Ramos (cell line): ENCODE measurements around the gene ARPC5L.
"Not testable (repeated sequence)": the region's sequence is repeated elsewhere in the genome, so short reads cannot be mapped to it uniquely, and the experiment has no call there.

ENCODE experiments used
- in situ Hi-C: fragments of 300-500 bp; cut with MboI; formaldehyde crosslinking; loops from one replicate; pipeline ENCODE4 v1.14.3; 2022; ENCODE audit warnings: low sequenced_read_pairs; ENCODE audit not compliant: unreplicated experiment

Gene ARPC5L

DNA sequence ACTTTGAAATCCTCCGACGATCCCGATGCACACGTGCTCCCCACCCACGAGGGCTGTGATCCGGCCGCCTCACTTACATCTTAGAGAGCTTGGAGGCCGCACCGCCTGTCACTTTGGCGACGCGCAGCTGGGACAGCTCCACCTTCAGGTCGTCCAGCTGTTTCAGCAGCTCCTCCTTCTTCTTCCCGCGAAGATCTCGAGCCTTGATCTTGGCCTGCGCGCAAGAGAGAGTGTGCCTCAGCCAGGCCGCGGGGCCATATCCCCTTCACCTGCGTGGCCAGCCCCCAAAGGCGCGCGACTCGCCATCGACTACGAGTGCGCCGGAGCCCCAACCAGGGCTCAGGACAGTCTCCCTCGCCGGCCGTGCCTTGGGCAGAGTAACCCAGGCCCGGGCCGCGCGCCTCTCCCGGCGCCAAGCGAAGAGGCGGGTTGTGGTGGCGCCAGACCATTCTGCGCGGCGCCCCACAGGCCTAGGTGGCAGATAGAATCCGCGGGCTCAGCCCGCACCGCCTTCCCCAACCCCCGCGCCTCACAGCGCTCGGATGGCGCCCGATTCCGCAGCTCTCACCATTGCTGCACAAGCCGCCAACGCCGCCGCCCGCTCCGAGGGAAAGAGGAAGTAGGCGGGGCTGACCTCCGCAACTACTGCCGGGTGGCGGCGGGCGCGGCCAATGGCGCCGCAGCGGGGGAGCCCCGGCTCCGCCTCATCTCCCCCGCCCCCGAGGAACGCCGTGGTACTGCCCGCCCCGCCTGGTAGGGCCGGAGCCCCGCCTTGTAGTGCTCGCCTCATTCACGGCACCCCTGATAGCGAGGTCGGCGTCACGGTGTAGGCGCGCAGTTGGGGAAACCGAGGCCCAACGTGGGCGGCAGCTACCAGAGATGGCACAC is at the start of gene ARPC5L, which contains the start of gene RPL35:
TSS of gene ARPC5L (plus strand) at position 789 of the 888 bp plus-strand sequence. CDS start 7,161 bp downstream, outside the sequence.
TSS of gene RPL35 (minus strand) at position 616 of the 888 bp plus-strand sequence. CDS start at position 571, 45 bp downstream.
- in situ Hi-C loops, result no loop called here

DNA sequence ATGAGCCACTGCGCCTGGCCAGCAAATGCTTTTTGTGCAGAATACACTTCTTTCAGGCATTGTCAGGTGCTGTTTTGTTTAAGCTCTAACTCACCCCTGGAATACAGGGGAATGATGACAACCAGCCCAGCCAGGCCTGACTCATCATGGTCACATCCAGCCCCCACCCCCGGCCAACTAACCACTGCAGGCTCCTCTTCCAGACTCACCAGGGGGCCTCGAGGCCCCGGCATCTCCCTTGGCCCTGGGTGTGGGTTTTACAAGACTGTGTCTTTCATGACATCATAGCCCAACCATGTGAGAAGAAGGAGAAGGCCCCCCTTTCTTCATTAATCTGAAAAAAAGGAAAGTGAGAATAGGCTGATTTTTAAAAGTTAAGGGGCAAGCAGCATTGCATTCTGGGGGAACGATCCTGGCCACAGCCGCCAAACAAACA is 49.5 kb upstream of the ARPC5L start:
- in situ Hi-C loops, result no loop called here

DNA sequence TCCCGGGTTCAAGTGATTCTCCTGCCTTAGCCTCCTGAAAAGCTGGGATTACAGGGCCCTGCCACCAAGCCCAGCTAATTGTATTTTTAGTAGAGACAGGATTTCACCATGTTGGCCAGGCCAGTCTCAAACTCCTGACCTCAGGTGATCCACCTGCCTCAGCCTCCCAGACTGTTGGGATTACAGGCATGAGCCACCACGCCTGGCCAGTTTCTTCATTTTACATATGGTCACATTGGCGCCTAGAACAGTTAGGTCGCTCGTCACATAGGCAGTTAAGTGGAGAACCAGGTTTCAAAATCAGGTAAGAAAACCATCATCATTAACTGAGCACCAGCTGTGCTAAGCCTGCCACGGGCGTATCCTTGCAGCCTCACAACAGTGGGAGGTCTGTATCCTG is 48.9 kb upstream of the ARPC5L start:
- in situ Hi-C loops, result no loop called here

DNA sequence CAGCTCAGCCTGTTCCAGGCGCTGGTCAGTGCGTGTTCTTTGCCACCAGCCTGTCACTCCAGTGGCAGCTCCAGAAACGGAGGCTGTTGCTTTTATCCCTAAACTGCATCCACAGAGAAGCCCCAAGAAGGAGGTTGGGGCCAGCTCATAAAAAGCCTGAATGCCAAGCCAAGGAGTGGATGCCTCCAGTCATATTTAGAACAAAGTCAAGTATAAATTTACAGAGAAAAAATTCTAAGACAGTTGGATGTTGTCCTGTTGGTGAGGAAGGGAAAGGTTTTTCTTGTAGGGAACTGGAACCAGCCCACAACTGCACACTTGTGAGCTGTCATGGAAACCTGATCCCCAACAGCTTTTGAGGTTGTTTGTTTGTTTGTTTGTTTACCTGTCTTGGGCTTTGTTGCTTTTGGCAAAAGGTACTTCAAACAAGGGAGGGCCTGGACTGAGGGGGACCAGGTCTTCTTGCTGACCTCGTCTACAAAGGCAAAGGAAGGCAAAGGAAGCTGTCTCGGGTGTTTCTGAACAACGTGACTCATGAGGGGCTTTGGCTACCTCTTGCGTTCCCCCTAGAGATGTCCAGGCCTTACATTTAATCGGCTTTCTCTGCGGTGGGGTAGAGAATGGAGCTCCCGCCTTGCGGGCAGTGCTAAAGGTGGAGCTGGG is 48.3 kb upstream of the ARPC5L start:
- in situ Hi-C loops, result no loop called here

DNA sequence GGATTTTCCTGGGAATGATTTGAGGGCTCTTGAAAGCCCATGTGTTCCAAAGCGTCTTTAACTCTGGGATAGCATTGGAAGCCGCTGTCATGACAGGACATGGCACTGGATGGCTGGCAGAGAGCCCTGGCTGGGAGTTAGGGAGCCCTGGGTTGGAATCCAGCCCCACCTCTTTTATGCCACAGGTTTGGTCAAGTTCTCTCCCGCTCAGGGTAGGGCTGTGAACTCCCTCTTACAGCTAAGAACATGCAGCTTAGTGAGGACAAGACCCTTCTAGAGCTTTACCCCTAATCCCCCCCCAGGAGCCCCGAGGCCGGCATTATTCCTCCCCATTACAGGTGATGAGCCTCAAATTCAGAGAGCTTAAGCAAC is 47.8 kb upstream of the ARPC5L start:
- in situ Hi-C loops, result no loop called here

DNA sequence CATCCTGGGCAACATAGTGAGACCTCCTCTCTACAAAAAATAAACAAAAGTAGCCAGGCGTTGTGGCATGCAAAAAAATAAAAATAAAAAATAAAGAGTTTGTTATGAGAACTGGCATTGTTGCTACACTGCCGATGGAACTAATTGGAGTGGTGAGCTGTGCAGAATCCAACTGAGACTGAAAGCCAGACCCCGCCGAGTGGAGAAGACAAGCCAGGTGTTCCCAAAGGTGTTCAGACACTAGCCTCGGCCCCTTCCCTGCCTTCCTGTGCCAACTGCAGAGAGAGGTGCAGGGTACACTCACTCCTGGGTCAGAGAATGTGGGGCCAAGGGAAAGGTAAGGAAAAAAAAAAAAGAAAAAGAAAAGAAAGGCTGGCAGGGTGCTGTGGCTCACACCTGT is 46.3 kb upstream of the ARPC5L start:
- in situ Hi-C loops, result no loop called here

DNA sequence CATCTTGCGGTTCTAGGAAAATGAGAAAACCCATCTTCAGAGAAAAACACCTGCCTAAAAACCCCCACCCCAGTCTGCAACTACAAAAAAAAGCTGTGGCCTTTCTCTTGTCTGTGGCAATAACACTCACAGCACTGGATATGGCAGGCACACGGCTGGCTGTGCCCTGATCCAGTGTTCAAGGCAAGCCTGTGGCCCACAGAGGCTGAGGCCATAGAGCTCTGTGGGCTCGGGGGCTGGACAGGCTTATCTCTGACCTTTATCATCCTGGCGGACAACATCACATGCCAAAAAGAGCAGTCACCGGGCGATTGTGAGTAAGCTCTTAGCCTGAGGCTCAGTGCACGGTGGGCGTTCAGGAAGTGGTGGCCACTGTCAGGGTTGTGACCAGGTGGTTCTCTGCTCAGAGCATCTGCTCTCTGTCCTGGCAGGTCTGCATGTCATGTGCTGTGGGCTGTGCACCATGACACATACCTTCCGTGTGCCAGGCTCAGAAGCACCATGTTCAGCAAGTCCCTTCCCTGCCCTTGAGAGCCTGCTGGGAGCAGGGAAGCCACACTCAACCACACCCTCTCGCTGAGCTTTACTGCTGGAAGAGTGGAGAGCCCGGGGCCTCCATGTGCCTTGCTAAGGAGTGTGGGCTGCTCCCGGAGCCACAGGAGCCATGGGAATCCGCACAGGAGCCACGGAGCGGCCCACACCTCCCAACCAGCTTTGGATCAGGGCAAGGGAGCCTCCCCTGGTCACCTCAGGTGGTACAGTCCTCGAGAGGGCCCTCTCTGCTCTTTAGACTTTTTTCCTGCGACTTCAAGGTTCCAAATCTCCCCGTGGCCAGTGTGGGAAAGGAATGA is 43.3 kb upstream of the ARPC5L start:
- in situ Hi-C loops, result no loop called here

DNA sequence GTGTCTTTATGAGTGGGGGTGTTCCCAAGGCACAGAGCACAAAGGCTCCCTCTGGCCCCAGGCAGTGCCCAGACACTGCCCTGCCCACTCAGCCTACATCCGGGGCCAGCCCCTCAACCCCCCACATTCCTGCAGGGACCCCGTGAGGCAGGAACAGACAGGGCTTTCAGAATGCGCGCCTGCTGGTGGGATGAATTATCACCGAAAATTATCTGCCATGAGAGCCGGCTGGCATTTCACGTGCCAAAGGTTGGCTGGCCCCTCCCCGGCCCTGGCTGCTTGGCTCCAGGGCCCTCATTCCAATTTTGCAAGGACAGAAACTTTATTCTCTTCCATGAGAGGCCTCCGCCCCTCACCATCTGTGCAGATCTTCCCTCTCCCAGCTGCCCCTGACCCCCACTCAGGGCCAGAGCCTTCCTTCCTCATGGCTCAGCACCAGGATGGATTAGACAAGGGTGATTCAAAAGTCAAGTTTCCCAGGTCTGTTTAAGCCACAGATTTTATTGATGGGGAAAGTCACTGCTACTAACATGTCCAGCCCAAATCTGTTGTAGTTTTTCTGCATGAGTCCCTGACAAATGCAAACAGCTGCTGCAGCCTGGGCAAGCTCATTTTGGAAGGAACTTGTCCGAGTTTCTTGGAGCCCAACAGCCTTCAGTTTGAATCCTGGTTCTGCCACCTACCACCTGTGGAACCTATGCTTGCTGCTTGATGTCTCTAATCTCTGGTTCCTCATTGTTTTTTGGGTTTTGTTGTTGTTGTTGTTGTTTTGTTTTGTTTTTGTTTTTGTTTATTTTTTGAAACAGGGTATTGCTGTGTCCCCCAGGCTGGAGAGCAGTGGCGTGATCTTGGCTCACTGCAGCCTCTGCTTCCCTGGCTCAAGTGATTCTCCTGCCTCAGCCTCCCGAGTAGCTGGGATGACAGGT is 41.0 kb upstream of the ARPC5L start:
- in situ Hi-C loops, result no loop called here

DNA sequence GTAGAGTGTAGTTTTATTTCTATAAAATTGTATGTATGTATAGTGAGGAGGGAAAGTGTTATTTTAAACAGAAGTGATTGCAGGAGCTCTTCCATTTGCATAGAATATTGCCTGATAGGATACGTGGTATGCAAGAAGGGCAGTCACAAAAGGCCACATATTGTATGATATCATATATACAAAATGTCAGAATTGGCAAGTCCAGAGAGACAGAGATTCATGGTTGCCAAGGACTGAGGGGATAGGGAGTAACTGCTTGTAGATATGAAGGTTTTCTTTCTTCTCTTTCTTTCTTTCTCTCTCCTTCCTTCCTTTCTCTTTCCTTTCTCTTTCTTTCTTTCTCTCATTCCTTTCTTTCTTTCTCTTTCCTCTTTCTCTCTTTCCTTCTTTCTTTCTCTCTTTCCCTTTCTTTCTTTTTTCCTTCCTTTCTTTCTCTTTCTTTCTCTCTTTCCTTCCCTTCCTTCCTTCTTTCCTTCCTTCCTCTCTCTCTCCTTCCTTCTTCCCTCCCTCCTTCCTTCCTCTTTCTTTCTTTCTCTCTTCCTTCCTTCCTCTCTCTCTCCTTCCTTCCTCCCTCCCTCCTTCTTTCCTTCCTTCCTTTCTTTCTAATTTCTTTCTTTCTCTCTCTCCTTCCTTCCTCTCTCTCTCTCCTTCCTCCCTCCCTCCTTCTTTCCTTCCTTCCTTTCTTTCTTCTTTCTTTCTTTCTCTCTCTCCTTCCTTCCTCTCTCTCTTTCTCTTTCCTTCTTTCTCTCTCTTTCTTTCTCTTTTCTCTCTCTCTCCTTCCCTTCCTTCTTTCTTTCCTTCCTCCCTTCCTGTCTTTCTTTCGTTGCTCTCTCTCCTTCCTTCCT is 33.2 kb upstream of the ARPC5L start:
- in situ Hi-C loops, result no loop called here

DNA sequence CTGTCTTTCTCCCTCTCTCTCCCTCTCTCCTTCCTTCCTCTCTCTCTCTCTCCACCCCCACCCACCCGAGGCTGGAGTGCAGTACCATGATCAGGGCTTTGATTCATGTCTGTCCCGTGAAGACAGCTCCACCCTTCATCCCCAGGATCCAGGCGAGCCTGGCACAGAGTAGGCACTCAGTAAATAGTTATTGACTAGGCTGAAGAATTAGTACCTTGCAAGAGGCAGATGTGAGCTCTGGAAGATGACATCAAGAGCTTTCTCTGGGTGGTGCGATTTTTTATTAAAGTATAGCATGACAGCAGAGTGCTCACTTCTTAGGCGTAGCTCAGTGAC is 32.6 kb upstream of the ARPC5L start:
- in situ Hi-C loops, result no loop called here

DNA sequence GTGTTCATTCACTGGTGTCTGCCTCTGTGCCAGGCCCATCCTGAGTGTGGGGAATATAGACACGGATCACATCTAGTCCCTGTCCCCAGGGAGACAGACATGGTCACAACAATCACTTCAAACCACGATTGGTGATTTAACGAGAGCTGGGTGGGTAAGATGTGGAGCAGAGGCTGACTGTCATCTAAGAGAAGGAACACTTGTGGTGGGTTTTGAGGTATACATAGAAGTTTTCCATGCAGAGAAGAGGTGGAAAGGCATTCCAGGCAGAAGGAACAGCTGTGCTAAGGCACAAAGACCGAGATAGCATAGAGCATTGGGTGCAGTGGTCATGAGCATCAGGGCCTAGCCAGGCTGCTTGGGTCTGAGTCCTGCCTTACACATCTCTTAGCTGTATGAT is 31.3 kb upstream of the ARPC5L start:
- in situ Hi-C loops, result no loop called here

DNA sequence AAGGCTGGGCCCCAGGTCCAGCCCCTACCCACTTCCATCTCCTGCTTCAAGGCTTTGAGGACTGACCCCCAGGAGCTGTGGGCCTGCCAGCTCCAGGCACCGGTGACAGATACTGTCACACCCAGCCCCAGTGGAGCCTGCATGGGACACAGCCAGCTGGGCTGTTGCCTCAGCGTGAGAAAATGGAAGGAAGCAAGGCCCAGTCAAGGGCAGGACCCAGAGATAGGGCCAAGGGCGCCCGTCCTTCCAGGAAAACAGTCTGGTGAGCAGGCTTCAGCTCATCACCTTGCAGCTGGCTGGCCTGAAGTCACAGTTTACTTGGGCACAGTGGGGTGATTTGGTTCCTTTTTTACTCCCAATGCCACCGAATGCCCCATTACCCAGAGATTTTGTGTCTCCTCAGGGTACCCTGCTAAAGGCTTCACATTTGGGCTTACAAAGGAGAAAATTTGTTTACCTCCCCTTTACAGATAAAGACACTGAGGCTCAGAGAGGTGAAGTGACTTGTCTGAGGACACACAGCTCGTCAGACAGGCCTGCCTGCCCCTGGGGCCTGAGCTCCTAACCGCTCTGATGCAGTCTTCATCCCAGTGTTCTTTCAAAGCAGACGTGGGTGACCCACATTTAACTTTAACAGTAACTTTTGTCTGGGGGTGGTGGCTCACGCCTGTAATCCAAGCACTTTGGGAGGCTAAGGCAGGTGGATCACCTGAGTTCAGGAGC is 30.1 kb upstream of the ARPC5L start:
- in situ Hi-C loops, result no loop called here

DNA sequence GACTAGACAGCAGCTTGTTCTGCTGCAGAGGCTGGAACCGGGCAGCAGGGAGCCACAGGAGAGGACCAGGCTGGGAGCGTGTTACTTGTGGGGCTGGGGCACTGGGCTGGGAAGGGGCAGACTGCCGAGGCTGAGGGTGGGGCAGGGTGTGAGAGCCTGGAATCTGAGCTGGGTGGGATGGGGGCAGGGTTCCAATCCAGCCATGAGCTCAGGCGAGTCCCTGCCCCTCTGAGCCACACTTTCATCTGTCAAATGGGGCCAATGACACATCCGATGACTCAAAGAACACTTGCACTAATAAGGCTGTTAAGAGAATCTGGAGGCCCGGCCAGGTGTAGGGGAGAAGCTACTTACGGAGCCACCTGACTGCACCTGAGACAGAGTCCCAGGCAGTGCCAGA is 27.3 kb upstream of the ARPC5L start:
- in situ Hi-C loops, result no loop called here

DNA sequence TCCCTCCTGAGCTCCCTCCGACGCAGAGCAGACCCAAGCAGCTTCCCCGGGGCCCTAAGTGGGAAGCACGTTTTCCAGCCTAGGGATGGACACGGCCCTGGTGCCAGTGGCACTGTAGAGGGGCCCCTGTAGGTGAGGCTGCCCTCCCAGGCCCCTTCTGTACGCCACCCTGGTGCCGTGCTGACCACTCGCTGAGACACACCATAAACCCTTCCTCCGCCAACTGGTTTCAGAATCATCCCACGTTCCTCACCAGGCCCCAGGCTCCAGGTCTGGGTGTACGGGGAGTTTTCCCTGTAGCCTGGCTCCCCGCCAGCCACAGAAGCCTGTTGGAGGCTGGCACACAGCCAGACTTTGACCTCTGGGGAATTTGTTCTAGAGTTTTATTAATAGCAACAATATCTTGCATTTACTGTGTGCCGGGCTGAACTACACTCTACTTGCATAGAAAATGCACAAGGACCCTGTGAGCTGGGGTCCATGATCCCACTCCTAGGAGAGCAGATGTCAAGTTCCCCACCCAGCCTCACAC is 26.8 kb upstream of the ARPC5L start:
- in situ Hi-C loops, result no loop called here

DNA sequence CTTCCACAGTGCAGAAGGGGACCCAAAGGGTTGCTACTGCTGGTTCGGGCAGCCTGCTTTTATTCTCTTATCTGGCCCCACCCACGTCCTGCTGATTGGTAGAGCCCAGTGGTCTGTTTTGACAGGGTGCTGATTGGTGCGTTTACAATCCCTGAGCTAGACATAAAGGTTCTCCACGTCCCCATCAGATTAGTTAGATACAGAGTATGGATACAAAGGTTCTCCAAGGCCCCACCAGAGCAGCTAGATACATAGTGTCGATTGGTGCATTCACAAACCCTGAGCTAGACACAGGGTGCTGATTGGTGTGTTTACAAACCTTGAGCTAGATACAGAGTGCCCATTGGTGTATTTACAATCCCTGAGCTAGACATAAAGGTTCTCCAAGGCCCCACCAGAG is 23.8 kb upstream of the ARPC5L start:
- in situ Hi-C loops, result not testable (repeated sequence)

DNA sequence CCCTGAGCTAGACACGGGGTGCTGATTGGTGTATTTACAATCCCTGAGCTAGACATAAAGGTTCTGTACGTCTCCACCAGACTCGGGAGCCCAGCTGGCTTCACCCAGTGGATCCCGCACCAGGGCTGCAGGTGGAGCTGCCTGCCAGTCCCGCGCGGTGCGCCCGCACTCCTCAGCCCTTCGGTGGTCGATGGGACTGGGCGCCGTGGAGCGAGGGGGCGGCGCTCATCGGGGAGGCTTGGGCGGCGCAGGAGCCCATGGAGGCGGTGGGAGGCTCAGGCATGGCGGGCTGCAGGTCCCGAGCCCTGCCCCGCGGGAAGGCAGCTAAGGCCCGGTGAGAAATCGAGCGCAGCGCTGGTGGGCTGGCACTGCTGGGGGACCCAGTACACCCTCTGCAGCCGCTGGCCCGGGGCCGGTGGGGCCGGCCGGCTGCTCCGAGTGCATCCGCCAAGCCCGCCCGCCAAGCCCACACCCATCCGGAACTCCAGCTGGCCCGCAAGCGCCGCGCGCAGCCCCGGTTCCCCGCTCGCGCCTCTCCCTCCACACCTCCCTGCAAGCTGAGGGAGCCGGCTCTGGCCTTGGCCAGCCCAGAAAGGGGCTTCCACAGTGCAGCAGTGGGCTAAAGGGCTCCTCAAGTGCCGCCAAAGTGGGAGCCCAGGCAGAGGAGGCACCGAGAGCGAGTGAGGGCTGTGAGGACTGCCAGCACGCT is 23.2 kb upstream of the ARPC5L start:
- in situ Hi-C loops, result not testable (repeated sequence)

DNA sequence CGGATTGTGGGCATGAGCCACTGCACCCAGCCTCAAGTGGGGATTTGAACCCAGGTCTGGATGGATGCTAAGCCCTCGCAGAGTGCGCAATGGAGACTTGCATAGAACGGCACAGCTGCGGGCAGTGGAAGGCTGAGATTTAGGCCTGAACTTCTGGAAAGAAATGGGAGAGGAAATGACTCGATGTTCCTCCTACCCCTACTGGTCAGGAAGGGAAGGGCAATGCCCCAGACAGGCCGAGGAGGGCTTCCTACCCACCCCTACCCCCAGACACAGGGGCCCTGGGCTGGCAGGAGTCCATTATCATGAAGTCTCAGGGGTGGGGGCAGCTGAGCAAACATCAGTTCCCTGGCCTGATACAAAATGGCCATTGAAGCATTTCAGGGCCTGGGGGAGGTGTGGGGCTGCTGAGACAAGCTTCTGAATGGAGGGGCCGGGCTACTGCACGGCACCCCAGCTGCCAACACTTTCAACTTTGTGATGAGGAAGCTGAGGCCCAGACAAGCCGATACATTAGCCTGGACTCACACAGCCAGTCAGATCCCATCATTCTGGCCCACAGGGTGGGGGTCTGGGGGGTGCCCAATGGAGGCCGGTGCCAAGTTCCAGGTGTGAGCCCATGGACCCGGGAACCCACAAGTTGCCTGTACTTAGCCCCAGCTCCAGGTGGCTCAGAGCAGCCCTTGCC is 22.2 kb upstream of the ARPC5L start:
- in situ Hi-C loops, result loop anchor here (10.0 kb wide), 1 partner anchor 225 kb away; no protein-coding TSS in a partner anchor
